ENCODE data around the gene PDCD1. TPM values are rescaled to one million over a fixed set of nuclear protein-coding genes. Genes with fewer than 3 reads are reported as not detected.
"Not testable (repeated sequence)": the region's sequence is repeated elsewhere in the genome, so short reads cannot be mapped to it uniquely, and the experiment has no call there.

The PDCD1 gene
- total RNA-seq, 3 donors from 2014 or later (not counting 1 experiment from before 2014, with no cell fraction given) = 0.45 TPM; not detected in 2

GRCh38 chr2:241836292-241836691 lies 22.4 kb downstream of the PDCD1 start:
- H3K27ac Mint-ChIP-seq = no peak overlapping the region
- intact Hi-C loops (cut with micrococcal nuclease) = no loop called here
- H3K4me1 Mint-ChIP-seq = peaks cover 18 to 25% of the 10 kb centered on the region in 2 donors
- Histone ChIP-seq H3K27ac (ENCODE audit: low read length) (no peak overlapping the region), H3K4me3 (ENCODE audit: low read length) (no peak overlapping the region), H3K36me3 (ENCODE audit: control insufficient read depth, insufficient read depth, low read length) (no peaks in the 10 kb centered on the region), H3K4me1 (ENCODE audit: control insufficient read depth, insufficient read depth, low read length) (peaks cover 2% of the 10 kb centered on the region), H3K9me3 (ENCODE audit: control insufficient read depth, insufficient read depth, low read length) (no peaks in the 10 kb centered on the region), H3K27me3 (ENCODE audit: control insufficient read depth, insufficient read depth, low read length) (peaks cover 7% of the 10 kb centered on the region)
- H3K9me3 Mint-ChIP-seq = no peaks in the 10 kb centered on the region
- H3K27me3 Mint-ChIP-seq (ENCODE audit: low read depth in 2 of 2) = peaks cover 20 to 42% of the 10 kb centered on the region in 2 donors
- WGBS (ENCODE audit: insufficient coverage) = 79% methylated on average over 4 of the region's 6 CpGs
- H3K4me3 Mint-ChIP-seq = no peak overlapping the region
- ATAC-seq = no peak
- no peak for DNase-seq
- TF ChIP-seq CTCF (IDR thresholded peaks at IDR 0.05) = no peak
- H3K36me3 Mint-ChIP-seq = no peaks in the 10 kb centered on the region

- H3K36me3 Mint-ChIP-seq = no peaks in the 10 kb centered on the region
- no peak overlapping the region for H3K27ac Mint-ChIP-seq
- Histone ChIP-seq H3K4me1 (ENCODE audit: control insufficient read depth, insufficient read depth, low read length) (no peaks in the 10 kb centered on the region), H3K9me3 (ENCODE audit: control insufficient read depth, insufficient read depth, low read length) (no peaks in the 10 kb centered on the region), H3K27ac (ENCODE audit: low read length) (no peak overlapping the region), H3K36me3 (ENCODE audit: control insufficient read depth, insufficient read depth, low read length) (no peaks in the 10 kb centered on the region), H3K27me3 (ENCODE audit: control insufficient read depth, insufficient read depth, low read length) (peaks cover 7% of the 10 kb centered on the region), H3K4me3 (ENCODE audit: low read length) (no peak overlapping the region)
- peaks cover 14 to 20% of the 10 kb centered on the region in 2 donors for H3K4me1 Mint-ChIP-seq
- no peak for DNase-seq
- ATAC-seq = no peak
- 24% methylated on average over 4 of the region's 4 CpGs for WGBS (ENCODE audit: insufficient coverage)
- intact Hi-C loops (cut with micrococcal nuclease) = no loop called here
- TF ChIP-seq CTCF (IDR thresholded peaks at IDR 0.05) = no peak
- peaks cover 20 to 46% of the 10 kb centered on the region in 2 donors for H3K27me3 Mint-ChIP-seq (ENCODE audit: low read depth in 2 of 2)
- no peaks in the 10 kb centered on the region for H3K9me3 Mint-ChIP-seq
- no peak overlapping the region for H3K4me3 Mint-ChIP-seq
Measured at GRCh38 chr2:241835611-241836010, 23.1 kb downstream of the PDCD1 start.

- Mint-ChIP-seq H3K36me3 (no peaks in the 10 kb centered on the region), H3K4me1 (peaks cover 10 to 15% of the 10 kb centered on the region in 2 donors), H3K27me3 (ENCODE audit: low read depth in 2 of 2) (peaks cover 20 to 51% of the 10 kb centered on the region in 2 donors), H3K9me3 (no peaks in the 10 kb centered on the region), H3K4me3 (no peak overlapping the region), H3K27ac (no peak overlapping the region)
- H3K9me3 ChIP-seq (ENCODE audit: control insufficient read depth, insufficient read depth, low read length) = no peaks in the 10 kb centered on the region
- intact Hi-C loops (cut with micrococcal nuclease) = no loop called here
- DNase-seq (peak in 1 of 2 donors; percentile 10), ATAC-seq (no peak)
- H3K4me3 ChIP-seq (ENCODE audit: low read length) = no peak overlapping the region
- H3K4me1 ChIP-seq (ENCODE audit: control insufficient read depth, insufficient read depth, low read length) = no peaks in the 10 kb centered on the region
- no peak for TF ChIP-seq CTCF (IDR thresholded peaks at IDR 0.05)
- no peaks in the 10 kb centered on the region for H3K36me3 ChIP-seq (ENCODE audit: control insufficient read depth, insufficient read depth, low read length)
- no peak overlapping the region for H3K27ac ChIP-seq (ENCODE audit: low read length)
- H3K27me3 ChIP-seq (ENCODE audit: control insufficient read depth, insufficient read depth, low read length) = peaks cover 7% of the 10 kb centered on the region
- 93% methylated on average over 8 of the region's 10 CpGs for WGBS (ENCODE audit: insufficient coverage)
Measured at GRCh38 chr2:241834527-241835210, 24.0 kb downstream of the PDCD1 start.

- H3K36me3 Mint-ChIP-seq; H3K27me3 ChIP-seq (ENCODE audit: control insufficient read depth, insufficient read depth, low read length); H3K27ac Mint-ChIP-seq; intact Hi-C loops (cut with micrococcal nuclease); ATAC-seq; H3K9me3 Mint-ChIP-seq; H3K27ac ChIP-seq (ENCODE audit: low read length); H3K4me1 ChIP-seq (ENCODE audit: control insufficient read depth, insufficient read depth, low read length); H3K9me3 ChIP-seq (ENCODE audit: control insufficient read depth, insufficient read depth, low read length); H3K36me3 ChIP-seq (ENCODE audit: control insufficient read depth, insufficient read depth, low read length); H3K4me3 Mint-ChIP-seq; H3K4me3 ChIP-seq (ENCODE audit: low read length); DNase-seq: not testable (repeated sequence)
- WGBS (ENCODE audit: insufficient coverage) = 87% methylated on average over 28 of the region's 28 CpGs
- Mint-ChIP-seq H3K4me1 (peaks cover 10 to 15% of the 10 kb centered on the region in 2 donors), H3K27me3 (ENCODE audit: low read depth in 2 of 2) (peaks cover 18 to 51% of the 10 kb centered on the region in 2 donors)
Measured at GRCh38 chr2:241833756-241834526, 24.8 kb downstream of the PDCD1 start.
